ENCODE measurements around the gene MAGEA11.

DNA sequence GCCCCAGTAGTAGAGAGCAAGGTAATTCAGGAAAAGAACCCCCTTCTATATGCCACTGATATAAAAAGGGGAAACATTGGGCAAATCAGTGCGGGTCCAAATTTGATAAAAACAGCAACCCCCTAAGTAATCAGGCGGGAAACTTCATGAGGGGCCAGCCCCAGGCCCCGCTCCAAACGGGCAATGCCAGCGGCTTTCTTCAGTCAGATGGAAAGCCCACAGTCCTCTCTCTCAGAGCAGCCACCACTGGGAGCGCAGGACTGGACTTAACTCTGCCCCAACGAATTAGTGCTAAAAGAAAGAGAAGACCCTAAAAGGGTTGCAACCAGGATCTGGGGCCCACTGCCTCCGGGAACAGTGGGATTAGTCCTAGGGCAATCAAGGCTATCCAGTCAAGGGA is 9.9 kb downstream of the MAGEA11 start:
- TF ChIP-seq POLR2A (IDR thresholded peaks at IDR 0.05; ENCODE audit: low read depth, low read length) (no peak), RFX5 (IDR thresholded peaks at IDR 0.05; ENCODE audit: low read depth, low read length) (no peak), MAZ (IDR thresholded peaks at IDR 0.05; ENCODE audit: borderline replicate concordance, low read depth, low read length) (no peak), CEBPB (IDR thresholded peaks at IDR 0.05; ENCODE audit: low read depth, low read length) (no peak)
- TF ChIP-seq, protein P1, sequence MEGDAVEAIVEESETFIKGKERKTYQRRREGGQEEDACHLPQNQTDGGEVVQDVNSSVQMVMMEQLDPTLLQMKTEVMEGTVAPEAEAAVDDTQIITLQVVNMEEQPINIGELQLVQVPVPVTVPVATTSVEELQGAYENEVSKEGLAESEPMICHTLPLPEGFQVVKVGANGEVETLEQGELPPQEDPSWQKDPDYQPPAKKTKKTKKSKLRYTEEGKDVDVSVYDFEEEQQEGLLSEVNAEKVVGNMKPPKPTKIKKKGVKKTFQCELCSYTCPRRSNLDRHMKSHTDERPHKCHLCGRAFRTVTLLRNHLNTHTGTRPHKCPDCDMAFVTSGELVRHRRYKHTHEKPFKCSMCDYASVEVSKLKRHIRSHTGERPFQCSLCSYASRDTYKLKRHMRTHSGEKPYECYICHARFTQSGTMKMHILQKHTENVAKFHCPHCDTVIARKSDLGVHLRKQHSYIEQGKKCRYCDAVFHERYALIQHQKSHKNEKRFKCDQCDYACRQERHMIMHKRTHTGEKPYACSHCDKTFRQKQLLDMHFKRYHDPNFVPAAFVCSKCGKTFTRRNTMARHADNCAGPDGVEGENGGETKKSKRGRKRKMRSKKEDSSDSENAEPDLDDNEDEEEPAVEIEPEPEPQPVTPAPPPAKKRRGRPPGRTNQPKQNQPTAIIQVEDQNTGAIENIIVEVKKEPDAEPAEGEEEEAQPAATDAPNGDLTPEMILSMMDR (conservative IDR thresholded peaks at IDR 0.05; ENCODE audit: low read depth, low read length): no peak
